ENCODE results near the gene ZNF608. TPM values are rescaled to one million over a fixed set of nuclear protein-coding genes. Genes with fewer than 3 reads are reported as not detected.

ZNF608 gene
- total RNA-seq, 1 experiment from 2014 or later: 17.5 TPM

DNA sequence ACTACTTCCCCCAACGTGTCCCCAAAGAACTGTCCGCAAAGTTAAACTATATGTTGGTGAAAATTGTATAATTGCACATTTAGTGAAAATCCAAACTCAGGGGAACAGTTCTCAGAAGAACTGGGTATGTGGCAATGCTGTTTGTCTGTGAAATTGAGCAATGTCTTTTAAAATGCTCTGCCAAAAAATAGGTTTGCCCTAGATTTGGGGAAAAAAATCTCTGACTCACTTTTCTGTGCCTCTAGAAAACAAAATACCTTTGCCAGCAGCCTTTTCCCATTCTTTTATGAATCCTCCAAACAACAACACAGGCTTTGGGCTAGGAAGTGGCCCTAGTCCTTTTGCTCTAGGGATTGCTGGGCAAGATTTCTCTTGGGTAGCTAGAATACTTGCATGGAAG lies 37.4 kb upstream of the ZNF608 start:
- Mint-ChIP-seq H3K4me3 (ENCODE audit: unreplicated experiment) (no peak overlapping the region), H3K9me3 (ENCODE audit: unreplicated experiment) (peaks cover 8% of the 10 kb centered on the region), H3K4me1 (ENCODE audit: low read depth, unreplicated experiment) (no peaks in the 10 kb centered on the region), H3K27ac (ENCODE audit: unreplicated experiment) (no peak overlapping the region), H3K36me3 (ENCODE audit: insufficient read depth, unreplicated experiment) (no peaks in the 10 kb centered on the region), H3K27me3 (ENCODE audit: insufficient read depth, unreplicated experiment) (no peaks in the 10 kb centered on the region)
- no TSS peak for BruUV-seq (replicated peaks)
- H3K9me3 ChIP-seq: no peaks in the 10 kb centered on the region
- ChIA-PET POLR2A (no interaction called here), CTCF (no interaction called here)
- intact Hi-C loops (cut with micrococcal nuclease; ENCODE audit: unreplicated experiment): no loop called here
- H3K27me3 ChIP-seq (replicated peaks; ENCODE audit: control insufficient read depth, insufficient read depth, low read length): no peaks in the 10 kb centered on the region
- no peaks in the 10 kb centered on the region for H3K36me3 ChIP-seq (ENCODE audit: control insufficient read depth, insufficient read depth, low read length)
- no peak overlapping the region for H3K4me3 ChIP-seq (ENCODE audit: low read depth, low read length)
- no peak for TF ChIP-seq CTCF (IDR thresholded peaks at IDR 0.05; ENCODE audit: insufficient read depth in 1 of 2, low read depth in 1 of 2, low read length in 1 of 2, severe bottlenecking in 1 of 2, unreplicated experiment in 1 of 2)
- no peaks in the 10 kb centered on the region for H3K4me1 ChIP-seq
- DNase-seq: no peak

GRCh38 chr5:124783285-124783684 lies 36.8 kb upstream of the ZNF608 start:
- no TSS peak for BruUV-seq (replicated peaks)
- H3K27me3 ChIP-seq (replicated peaks; ENCODE audit: control insufficient read depth, insufficient read depth, low read length): no peaks in the 10 kb centered on the region
- POLR2A ChIA-PET: no interaction called here
- no peaks in the 10 kb centered on the region for H3K27me3 Mint-ChIP-seq (ENCODE audit: insufficient read depth, unreplicated experiment)
- no peaks in the 10 kb centered on the region for H3K4me1 Mint-ChIP-seq (ENCODE audit: low read depth, unreplicated experiment)
- no peak overlapping the region for H3K27ac Mint-ChIP-seq (ENCODE audit: unreplicated experiment)
- no peak for DNase-seq
- H3K36me3 ChIP-seq (ENCODE audit: control insufficient read depth, insufficient read depth, low read length): no peaks in the 10 kb centered on the region
- H3K9me3 ChIP-seq: no peaks in the 10 kb centered on the region
- H3K9me3 Mint-ChIP-seq (ENCODE audit: unreplicated experiment): peaks cover 8% of the 10 kb centered on the region
- no peaks in the 10 kb centered on the region for H3K4me1 ChIP-seq
- no peak overlapping the region for H3K4me3 ChIP-seq (ENCODE audit: low read depth, low read length)
- no peak overlapping the region for H3K4me3 Mint-ChIP-seq (ENCODE audit: unreplicated experiment)
- CTCF ChIA-PET: no interaction called here
- no peak for TF ChIP-seq CTCF (IDR thresholded peaks at IDR 0.05; ENCODE audit: insufficient read depth in 1 of 2, low read depth in 1 of 2, low read length in 1 of 2, severe bottlenecking in 1 of 2, unreplicated experiment in 1 of 2)
- intact Hi-C loops (cut with micrococcal nuclease; ENCODE audit: unreplicated experiment): no loop called here
- H3K36me3 Mint-ChIP-seq (ENCODE audit: insufficient read depth, unreplicated experiment): no peaks in the 10 kb centered on the region

GRCh38 chr5:124782262-124782661 lies 35.8 kb upstream of the ZNF608 start:
- Mint-ChIP-seq H3K27ac (ENCODE audit: unreplicated experiment) (no peak overlapping the region), H3K27me3 (ENCODE audit: insufficient read depth, unreplicated experiment) (no peaks in the 10 kb centered on the region), H3K4me1 (ENCODE audit: low read depth, unreplicated experiment) (no peaks in the 10 kb centered on the region), H3K36me3 (ENCODE audit: insufficient read depth, unreplicated experiment) (no peaks in the 10 kb centered on the region), H3K4me3 (ENCODE audit: unreplicated experiment) (no peak overlapping the region), H3K9me3 (ENCODE audit: unreplicated experiment) (peaks cover 8% of the 10 kb centered on the region)
- Histone ChIP-seq H3K27me3 (replicated peaks; ENCODE audit: control insufficient read depth, insufficient read depth, low read length) (no peaks in the 10 kb centered on the region), H3K9me3 (no peaks in the 10 kb centered on the region), H3K4me3 (ENCODE audit: low read depth, low read length) (no peak overlapping the region), H3K4me1 (no peaks in the 10 kb centered on the region), H3K36me3 (ENCODE audit: control insufficient read depth, insufficient read depth, low read length) (no peaks in the 10 kb centered on the region)
- TF ChIP-seq CTCF (IDR thresholded peaks at IDR 0.05; ENCODE audit: insufficient read depth in 1 of 2, low read depth in 1 of 2, low read length in 1 of 2, severe bottlenecking in 1 of 2, unreplicated experiment in 1 of 2): no peak
- no peak for DNase-seq
- no TSS peak for BruUV-seq (replicated peaks)
- POLR2A ChIA-PET: no interaction called here
- intact Hi-C loops (cut with micrococcal nuclease; ENCODE audit: unreplicated experiment): no loop called here
- CTCF ChIA-PET: no interaction called here
